ENCODE data around the gene FBP1.

Gene FBP1

GRCh38 chr9:94677929-94678328 lies 38.6 kb upstream of the FBP1 start:
- TF ChIP-seq CTCF (IDR thresholded peaks at IDR 0.05) (no peak), ZFX (IDR thresholded peaks at IDR 0.05; ENCODE audit: borderline replicate concordance) (no peak)
- no peak overlapping the region for H3K27ac ChIP-seq

DNA sequence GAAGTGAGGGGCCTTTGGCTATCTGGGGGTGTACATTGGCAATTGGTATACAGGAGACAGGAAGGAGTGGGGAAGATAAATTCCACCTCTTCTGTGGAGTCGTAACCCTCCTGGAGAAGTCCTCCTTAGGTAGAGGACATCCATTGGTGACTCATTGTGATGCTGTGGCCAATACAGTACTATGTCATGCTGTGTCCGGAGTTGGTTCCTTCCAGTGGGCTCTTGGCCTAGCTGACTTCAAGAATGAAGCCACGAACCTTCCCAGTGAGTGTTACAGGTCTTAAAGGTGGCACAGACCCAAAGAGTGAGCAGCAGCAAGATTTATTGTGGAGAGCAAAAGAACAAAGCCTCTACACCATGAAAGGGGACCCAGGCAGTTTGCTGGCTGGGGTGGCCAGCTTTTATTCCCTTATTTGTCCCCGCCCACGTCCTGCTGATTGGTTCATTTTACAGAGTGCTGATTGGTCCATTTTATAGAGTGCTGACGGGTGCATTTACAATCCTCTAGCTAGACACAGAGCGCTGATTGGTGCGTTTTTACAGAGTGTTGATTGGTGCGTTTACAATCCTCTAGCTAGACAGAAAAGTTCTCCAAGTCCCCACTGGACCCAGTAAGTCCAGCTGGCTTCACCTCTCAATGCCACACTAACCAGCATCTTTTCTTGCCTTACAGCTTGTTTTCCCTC lies 37.3 kb upstream of the FBP1 start:
- H3K27ac ChIP-seq = no peak overlapping the region
- TF ChIP-seq CTCF (IDR thresholded peaks at IDR 0.05) = no peak
- TF ChIP-seq ZFX (IDR thresholded peaks at IDR 0.05; ENCODE audit: borderline replicate concordance) = no peak

DNA sequence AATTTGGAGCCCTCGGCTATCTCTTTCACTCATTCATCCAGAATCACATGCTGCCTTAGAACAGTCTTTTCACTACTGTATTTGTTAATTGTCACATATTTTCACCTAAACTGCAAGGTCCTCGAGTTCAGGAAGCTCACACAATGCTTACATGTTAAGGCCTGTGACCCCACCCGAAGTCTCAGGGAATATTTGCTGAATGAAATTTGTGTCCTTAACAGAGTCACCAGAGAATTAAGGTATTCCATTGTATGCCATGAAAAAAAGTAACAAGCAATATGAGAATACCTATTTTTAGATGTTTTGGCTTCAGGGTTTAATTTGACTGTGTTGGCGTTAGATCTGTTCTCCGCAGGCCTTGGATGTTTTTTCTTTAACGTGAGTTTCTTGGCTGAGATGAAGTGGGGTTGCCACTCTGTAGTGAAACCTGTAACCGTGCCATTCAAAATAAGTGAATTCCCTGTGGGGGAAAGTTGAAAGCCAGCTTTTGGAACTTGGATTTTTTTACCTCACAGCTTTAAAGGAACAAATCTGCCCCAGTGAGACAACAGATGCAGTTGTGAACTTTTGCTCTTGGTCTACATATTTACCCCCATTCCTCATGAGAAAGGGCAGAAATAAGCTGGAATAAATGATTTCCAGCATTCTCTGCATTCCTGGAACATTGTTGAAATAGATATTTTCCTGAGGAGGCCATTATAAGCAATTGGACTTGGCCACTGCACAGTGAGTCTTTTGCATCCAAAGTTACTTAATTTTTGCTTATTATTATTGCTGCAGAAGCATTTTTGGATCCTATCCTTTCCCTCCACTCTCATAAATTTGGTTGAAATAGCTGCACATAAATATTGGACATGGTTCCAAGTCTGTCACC lies 35.9 kb upstream of the FBP1 start:
- H3K27ac ChIP-seq = no peak overlapping the region

GRCh38 chr9:94672811-94673487 lies 33.6 kb upstream of the FBP1 start:
- H3K27ac ChIP-seq = no peak overlapping the region
- no peak for TF ChIP-seq ZFX (IDR thresholded peaks at IDR 0.05; ENCODE audit: borderline replicate concordance)

More for the DNA sequence above, 35.9 kb upstream of the FBP1 start:
- no peak for TF ChIP-seq ZFX (IDR thresholded peaks at IDR 0.05; ENCODE audit: borderline replicate concordance)
- no peak for TF ChIP-seq CTCF (IDR thresholded peaks at IDR 0.05)

GRCh38 chr9:94668928-94669729 lies 29.8 kb upstream of the FBP1 start:
- TF ChIP-seq CTCF (IDR thresholded peaks at IDR 0.05) (peak; percentile 97), ZFX (IDR thresholded peaks at IDR 0.05; ENCODE audit: borderline replicate concordance) (no peak)
- H3K27ac ChIP-seq = peak overlapping the region; percentile 59

GRCh38 chr9:94668418-94668927 lies 29.2 kb upstream of the FBP1 start:
- H3K27ac ChIP-seq = peak overlapping the region; percentile 59; the same call in 1 of the 2 replicates

More at GRCh38 chr9:94668418-94668927, 29.2 kb upstream of the FBP1 start:
- no peak for TF ChIP-seq CTCF (IDR thresholded peaks at IDR 0.05)
- TF ChIP-seq ZFX (IDR thresholded peaks at IDR 0.05; ENCODE audit: borderline replicate concordance) = no peak

All from 22Rv1 (cell line).